Neural cell (in vitro differentiated cells): ENCODE results near the gene JPT2. TPM values are rescaled to one million over a fixed set of nuclear protein-coding genes. Genes with fewer than 3 reads are reported as not detected.

Experiments
- H2AFZ ChIP-seq: fragments of 200-600, 300-800 bp; sonication (generic), shearing (Covaris generic); 2 replicates; pipeline ENCODE4 v1.6.0; 2014; ENCODE audit warnings: low read depth, mild to moderate bottlenecking, antibody characterized with exemption, low read length, moderate library complexity
- H3F3A ChIP-seq: fragments of 200-600 bp; shearing (Covaris generic); 2 replicates; pipeline ENCODE4 v1.6.1; 2016; ENCODE audit warnings: mild to moderate bottlenecking, moderate library complexity, mixed read lengths, antibody characterized with exemption, low read length; ENCODE audit not compliant: insufficient read depth, poor library complexity, severe bottlenecking
- H3K27ac ChIP-seq: fragments of 200-600, 300-800 bp; sonication (generic), shearing (Covaris generic); 2 replicates; pipeline ENCODE4 v1.5.1; 2014; ENCODE audit warnings: mild to moderate bottlenecking, low read length, moderate library complexity
- H3K27me3 ChIP-seq: fragments of 300-800, 200-600 bp; sonication (generic), shearing (Covaris generic); 2 replicates; pipeline ENCODE4 v1.6.0; 2014; ENCODE audit warnings: mild to moderate bottlenecking, low read depth, low read length, moderate library complexity; ENCODE audit not compliant: insufficient read depth
- H3K36me3 ChIP-seq: fragments of 300-800, 200-600 bp; sonication (generic), shearing (Covaris generic); 2 replicates; pipeline ENCODE4 v1.5.1; 2014; ENCODE audit warnings: mild to moderate bottlenecking, antibody characterized with exemption, low read length, moderate library complexity; ENCODE audit not compliant: insufficient read depth
- H3K4me2 ChIP-seq: fragments of 300-800, 200-600 bp; sonication (generic), shearing (Covaris generic); 2 replicates; pipeline ENCODE4 v1.6.0; 2014; ENCODE audit warnings: mild to moderate bottlenecking, low read length
- H3K4me3 ChIP-seq: fragments of 300-800, 200-600 bp; sonication (generic), shearing (Covaris generic); 2 replicates; pipeline ENCODE4 v1.5.1; 2014; ENCODE audit warnings: mild to moderate bottlenecking, low read length, moderate library complexity
- H3K79me2 ChIP-seq: fragments of 200-600 bp; shearing (Covaris generic); replicated peaks from 2 replicates; pipeline ENCODE4 v1.6.0; 2014; ENCODE audit warnings: mild to moderate bottlenecking, low read length, moderate library complexity; ENCODE audit not compliant: insufficient read depth
- H3K9ac ChIP-seq: fragments of 300-800, 200-600 bp; sonication (generic), shearing (Covaris generic); 2 replicates; pipeline ENCODE4 v1.6.1; 2016; ENCODE audit warnings: mild to moderate bottlenecking, low read length, mixed read lengths
- H3K9me2 ChIP-seq: fragments of 200-600 bp; shearing (Covaris generic); 2 replicates; pipeline ENCODE4 v1.6.1; 2016; ENCODE audit warnings: mild to moderate bottlenecking, low read length, mixed read lengths; ENCODE audit not compliant: insufficient read depth
- H3K9me3 ChIP-seq: fragments of 200-600, 300-800 bp; sonication (generic), shearing (Covaris generic); 2 replicates; pipeline ENCODE4 v1.6.1; 2016; ENCODE audit warnings: mild to moderate bottlenecking, mixed run types, low read length, moderate library complexity, mixed read lengths
- H4K20me1 ChIP-seq: fragments of 200-600 bp; shearing (Covaris generic); 2 replicates; pipeline ENCODE4 v1.6.1; 2016; ENCODE audit warnings: mild to moderate bottlenecking, mixed run types; ENCODE audit not compliant: insufficient read depth
- EP300 ChIP-seq: fragments of 450-650 bp; conservative IDR thresholded peaks from 2 replicates; pipeline ENCODE4 v1.6.1; 2014; ENCODE audit warnings: antibody characterized with exemption, mild to moderate bottlenecking, moderate library complexity; ENCODE audit not compliant: poor library complexity, severe bottlenecking
- EZH2 ChIP-seq: fragments of 200-600, 300-800 bp; shearing (Covaris generic), sonication (generic); IDR thresholded peaks from 2 replicates; pipeline ENCODE4 v1.6.1; 2014; ENCODE audit warnings: antibody characterized with exemption, low read length, borderline replicate concordance, mild to moderate bottlenecking; ENCODE audit not compliant: insufficient read depth, poor library complexity, severe bottlenecking
- MXI1 ChIP-seq: fragments of 450-650 bp; conservative IDR thresholded peaks from 2 replicates; pipeline ENCODE4 v1.6.1; 2014; ENCODE audit warnings: antibody characterized with exemption, mild to moderate bottlenecking; ENCODE audit not compliant: poor library complexity, severe bottlenecking
- POLR2AphosphoS5 ChIP-seq: IDR thresholded peaks from 2 replicates; pipeline ENCODE4 v1.6.1; 2012
- RAD21 ChIP-seq: fragments of 450-650 bp; conservative IDR thresholded peaks from 2 replicates; pipeline ENCODE4 v1.6.1; 2014; ENCODE audit warnings: antibody characterized with exemption, mild to moderate bottlenecking, moderate library complexity
- SMC3 ChIP-seq: fragments of 450-650 bp; conservative IDR thresholded peaks from 2 replicates; pipeline ENCODE4 v1.6.1; 2014; ENCODE audit warnings: antibody characterized with exemption, mild to moderate bottlenecking, moderate library complexity; ENCODE audit not compliant: poor library complexity
- TAF1 ChIP-seq: IDR thresholded peaks from 2 replicates; pipeline ENCODE4 v1.6.1; 2012; ENCODE audit warnings: low read depth
- polyA plus RNA-seq: library from polyadenylated mRNA; depleted of rRNA; stranded (reverse); fragments of >200 nt; gene quantifications from 2 replicates; pipeline ENCODE4 v1.2.3, GENCODE V29; 2014
- TF ChIP-seq, protein P1 (sequence below): fragments of 450-650 bp; IDR thresholded peaks from 2 replicates; pipeline ENCODE4 v1.5.1; 2014; ENCODE audit warnings: antibody characterized with exemption, mild to moderate bottlenecking, moderate library complexity; ENCODE audit not compliant: poor library complexity, severe bottlenecking
- TF ChIP-seq, protein P2 (sequence below): IDR thresholded peaks from 2 replicates; pipeline ENCODE4 v1.6.1; 2012; ENCODE audit warnings: borderline replicate concordance

The JPT2 gene
- polyA plus RNA-seq, 1 donor from 2014 or later: 61.4 TPM

GRCh38 chr16:1724491-1724890 is 46.4 kb downstream of the JPT2 start:
- no peak overlapping the region for H3K27ac ChIP-seq
- no peaks in the 10 kb centered on the region for H4K20me1 ChIP-seq
- no peaks in the 10 kb centered on the region for H3F3A ChIP-seq
- H3K4me2 ChIP-seq: no peak overlapping the region
- no peak overlapping the region for H2AFZ ChIP-seq
- no peak overlapping the region for H3K4me3 ChIP-seq
- H3K9ac ChIP-seq: no peak overlapping the region
- no peak for TF ChIP-seq MXI1
- no peak for TF ChIP-seq POLR2AphosphoS5
- TF ChIP-seq RAD21: no peak
- TF ChIP-seq, protein P1, sequence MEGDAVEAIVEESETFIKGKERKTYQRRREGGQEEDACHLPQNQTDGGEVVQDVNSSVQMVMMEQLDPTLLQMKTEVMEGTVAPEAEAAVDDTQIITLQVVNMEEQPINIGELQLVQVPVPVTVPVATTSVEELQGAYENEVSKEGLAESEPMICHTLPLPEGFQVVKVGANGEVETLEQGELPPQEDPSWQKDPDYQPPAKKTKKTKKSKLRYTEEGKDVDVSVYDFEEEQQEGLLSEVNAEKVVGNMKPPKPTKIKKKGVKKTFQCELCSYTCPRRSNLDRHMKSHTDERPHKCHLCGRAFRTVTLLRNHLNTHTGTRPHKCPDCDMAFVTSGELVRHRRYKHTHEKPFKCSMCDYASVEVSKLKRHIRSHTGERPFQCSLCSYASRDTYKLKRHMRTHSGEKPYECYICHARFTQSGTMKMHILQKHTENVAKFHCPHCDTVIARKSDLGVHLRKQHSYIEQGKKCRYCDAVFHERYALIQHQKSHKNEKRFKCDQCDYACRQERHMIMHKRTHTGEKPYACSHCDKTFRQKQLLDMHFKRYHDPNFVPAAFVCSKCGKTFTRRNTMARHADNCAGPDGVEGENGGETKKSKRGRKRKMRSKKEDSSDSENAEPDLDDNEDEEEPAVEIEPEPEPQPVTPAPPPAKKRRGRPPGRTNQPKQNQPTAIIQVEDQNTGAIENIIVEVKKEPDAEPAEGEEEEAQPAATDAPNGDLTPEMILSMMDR: no peak
- no peak for TF ChIP-seq SMC3
- no peak for TF ChIP-seq EP300
- TF ChIP-seq, protein P2, sequence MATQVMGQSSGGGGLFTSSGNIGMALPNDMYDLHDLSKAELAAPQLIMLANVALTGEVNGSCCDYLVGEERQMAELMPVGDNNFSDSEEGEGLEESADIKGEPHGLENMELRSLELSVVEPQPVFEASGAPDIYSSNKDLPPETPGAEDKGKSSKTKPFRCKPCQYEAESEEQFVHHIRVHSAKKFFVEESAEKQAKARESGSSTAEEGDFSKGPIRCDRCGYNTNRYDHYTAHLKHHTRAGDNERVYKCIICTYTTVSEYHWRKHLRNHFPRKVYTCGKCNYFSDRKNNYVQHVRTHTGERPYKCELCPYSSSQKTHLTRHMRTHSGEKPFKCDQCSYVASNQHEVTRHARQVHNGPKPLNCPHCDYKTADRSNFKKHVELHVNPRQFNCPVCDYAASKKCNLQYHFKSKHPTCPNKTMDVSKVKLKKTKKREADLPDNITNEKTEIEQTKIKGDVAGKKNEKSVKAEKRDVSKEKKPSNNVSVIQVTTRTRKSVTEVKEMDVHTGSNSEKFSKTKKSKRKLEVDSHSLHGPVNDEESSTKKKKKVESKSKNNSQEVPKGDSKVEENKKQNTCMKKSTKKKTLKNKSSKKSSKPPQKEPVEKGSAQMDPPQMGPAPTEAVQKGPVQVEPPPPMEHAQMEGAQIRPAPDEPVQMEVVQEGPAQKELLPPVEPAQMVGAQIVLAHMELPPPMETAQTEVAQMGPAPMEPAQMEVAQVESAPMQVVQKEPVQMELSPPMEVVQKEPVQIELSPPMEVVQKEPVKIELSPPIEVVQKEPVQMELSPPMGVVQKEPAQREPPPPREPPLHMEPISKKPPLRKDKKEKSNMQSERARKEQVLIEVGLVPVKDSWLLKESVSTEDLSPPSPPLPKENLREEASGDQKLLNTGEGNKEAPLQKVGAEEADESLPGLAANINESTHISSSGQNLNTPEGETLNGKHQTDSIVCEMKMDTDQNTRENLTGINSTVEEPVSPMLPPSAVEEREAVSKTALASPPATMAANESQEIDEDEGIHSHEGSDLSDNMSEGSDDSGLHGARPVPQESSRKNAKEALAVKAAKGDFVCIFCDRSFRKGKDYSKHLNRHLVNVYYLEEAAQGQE: no peak
- TF ChIP-seq EZH2: no peak
- no peak for TF ChIP-seq TAF1
- H3K9me3 ChIP-seq: no peaks in the 10 kb centered on the region
- peaks cover 13% of the 10 kb centered on the region for H3K79me2 ChIP-seq
- no peaks in the 10 kb centered on the region for H3K27me3 ChIP-seq
- H3K9me2 ChIP-seq: no peaks in the 10 kb centered on the region
- no peaks in the 10 kb centered on the region for H3K36me3 ChIP-seq

- Histone ChIP-seq H2AFZ (no peak overlapping the region), H3K4me2 (no peak overlapping the region), H3K36me3 (no peaks in the 10 kb centered on the region), H3K9ac (no peak overlapping the region), H3K27me3 (no peaks in the 10 kb centered on the region), H3K79me2 (peaks cover 13% of the 10 kb centered on the region), H3K9me3 (no peaks in the 10 kb centered on the region), H4K20me1 (no peaks in the 10 kb centered on the region), H3K9me2 (no peaks in the 10 kb centered on the region), H3K27ac (no peak overlapping the region), H3F3A (no peaks in the 10 kb centered on the region), H3K4me3 (no peak overlapping the region)
- TF ChIP-seq POLR2AphosphoS5 (no peak), TAF1 (no peak), RAD21 (no peak), EZH2 (no peak), MXI1 (no peak), EP300 (no peak), SMC3 (no peak)
- TF ChIP-seq, protein P1: no peak
- TF ChIP-seq, protein P2: no peak
These were observed 48.8 kb downstream of the JPT2 start for GRCh38 chr16:1726661-1727502.
